NT2/D1 (cell line): ENCODE data around the gene MST1.

Experiments used
- YY1 ChIP-seq: IDR thresholded peaks from 2 replicates; pipeline ENCODE4 v1.6.1; 2011; ENCODE audit not compliant: insufficient read length, insufficient read depth
- ZNF274 ChIP-seq: IDR thresholded peaks from 2 replicates; pipeline ENCODE4 v1.6.1; 2011; ENCODE audit warnings: mild to moderate bottlenecking, low read depth, low read length

GRCh38 chr3:49642708-49643145, 46.5 kb downstream of the MST1 start:
- TF ChIP-seq ZNF274 = no peak
- no peak for TF ChIP-seq YY1
